T-helper 17 cell (primary cell): ENCODE results near the gene SLC23A1. TPM values are rescaled to one million over a fixed set of nuclear protein-coding genes. Genes with fewer than 3 reads are reported as not detected.
"Not testable (repeated sequence)": the region's sequence is repeated elsewhere in the genome, so short reads cannot be mapped to it uniquely, and the experiment has no call there.

Experiments used
- ATAC-seq: fragments of 150-1000 bp; cut with Tn5 transposase; 2 replicates; pipeline ENCODE4 v1.10.0; 2021; ENCODE audit warnings: mild to moderate bottlenecking, moderate library complexity
- DNase-seq, 3 donors: peaks; one replicate each; pipeline versions ENCODE4 v3.0.0 to v3.0.0-alpha.2; 2020 to 2021
- H3K9me3 ChIP-seq: one replicate; pipeline ENCODE4 v1.7.0; 2013; ENCODE audit warnings: low read length, mild to moderate bottlenecking; ENCODE audit not compliant: control insufficient read depth, poor library complexity, severe bottlenecking
- H3K27ac Mint-ChIP-seq: one replicate; pipeline ENCODE4 v1.8.0; 2022; ENCODE audit warnings: mild to moderate bottlenecking, moderate library complexity, mixed read lengths
- H3K27me3 Mint-ChIP-seq: one replicate; pipeline ENCODE4 v1.8.0; 2022; ENCODE audit warnings: mixed read lengths
- H3K36me3 Mint-ChIP-seq: one replicate; pipeline ENCODE4 v1.8.0; 2022; ENCODE audit warnings: low read depth, mixed read lengths
- H3K4me1 Mint-ChIP-seq: one replicate; pipeline ENCODE4 v1.8.0; 2022; ENCODE audit warnings: mild to moderate bottlenecking, mixed read lengths
- H3K4me3 Mint-ChIP-seq: one replicate; pipeline ENCODE4 v1.8.0; 2022; ENCODE audit warnings: mild to moderate bottlenecking, moderate library complexity, mixed read lengths
- total RNA-seq, 4 donors: library from RNA in 2 of 4; stranded (reverse) in 2 of 4; gene quantifications; one replicate each; pipeline ENCODE4 v1.2.3 and lab custom pipeline; 2022 to 2026

SLC23A1 gene
- total RNA-seq, 2 donors from 2014 or later: not detected

DNA sequence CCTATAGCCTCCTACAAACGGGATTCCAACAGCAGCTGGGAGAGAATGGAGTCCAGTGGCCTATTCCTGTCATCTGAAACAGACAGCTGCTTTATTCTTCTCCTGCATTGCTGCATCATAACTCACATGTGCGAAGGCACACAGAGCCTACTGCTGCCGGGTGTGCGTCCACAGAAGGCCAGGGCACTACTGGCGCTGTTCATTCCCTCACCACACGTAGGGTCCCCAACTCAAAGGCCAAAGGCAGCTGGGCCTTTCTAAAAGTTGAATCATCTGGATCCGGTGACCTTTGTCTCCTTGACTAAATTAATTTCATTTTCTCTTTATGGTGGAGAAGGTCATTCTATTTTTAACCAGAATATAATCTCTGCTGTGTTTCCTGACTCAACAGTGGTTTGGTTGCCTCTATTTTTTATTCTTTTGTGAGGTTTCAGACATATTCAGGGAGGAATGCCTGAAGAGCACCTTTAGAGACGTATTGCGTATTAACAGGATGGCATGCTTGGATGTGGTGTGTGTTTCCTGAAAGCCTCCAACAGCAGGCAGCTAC is 31.6 kb upstream of the SLC23A1 start:
- no peaks in the 10 kb centered on the region for H3K27me3 Mint-ChIP-seq
- peak overlapping the region; percentile 76 for H3K4me3 Mint-ChIP-seq
- no peaks in the 10 kb centered on the region for H3K9me3 ChIP-seq
- H3K36me3 Mint-ChIP-seq: peaks cover 3% of the 10 kb centered on the region
- H3K4me1 Mint-ChIP-seq: peaks cover 17% of the 10 kb centered on the region
- peak; percentile 84 for ATAC-seq
- DNase-seq: no peak
- peak overlapping the region; percentile 61 for H3K27ac Mint-ChIP-seq

DNA sequence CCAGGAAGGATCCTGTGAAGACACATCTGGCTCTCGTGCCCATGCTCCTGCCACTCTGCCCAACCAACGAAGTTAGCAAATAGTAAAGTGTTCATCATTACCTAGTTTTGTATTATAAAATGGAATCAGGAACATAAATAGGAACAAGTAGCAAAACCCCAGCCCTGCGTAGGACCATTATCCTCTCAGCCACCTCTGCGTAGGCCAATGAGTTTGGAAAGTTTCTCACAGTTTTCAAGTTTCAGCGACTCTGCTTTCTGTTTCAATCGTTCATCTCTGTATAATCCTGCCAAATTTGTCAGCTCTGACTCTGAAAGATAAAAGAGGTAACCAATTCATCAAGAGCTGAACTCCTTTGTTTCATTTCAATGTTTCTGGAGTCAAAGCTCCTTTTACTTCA is 30.9 kb upstream of the SLC23A1 start:
- H3K4me1 Mint-ChIP-seq: peaks cover 17% of the 10 kb centered on the region
- H3K4me3 Mint-ChIP-seq: peak overlapping the region; percentile 76
- H3K36me3 Mint-ChIP-seq: no peaks in the 10 kb centered on the region
- H3K27ac Mint-ChIP-seq: peak overlapping the region; percentile 61
- H3K9me3 ChIP-seq: no peaks in the 10 kb centered on the region
- no peaks in the 10 kb centered on the region for H3K27me3 Mint-ChIP-seq
- ATAC-seq (no peak), DNase-seq (no peak)

DNA sequence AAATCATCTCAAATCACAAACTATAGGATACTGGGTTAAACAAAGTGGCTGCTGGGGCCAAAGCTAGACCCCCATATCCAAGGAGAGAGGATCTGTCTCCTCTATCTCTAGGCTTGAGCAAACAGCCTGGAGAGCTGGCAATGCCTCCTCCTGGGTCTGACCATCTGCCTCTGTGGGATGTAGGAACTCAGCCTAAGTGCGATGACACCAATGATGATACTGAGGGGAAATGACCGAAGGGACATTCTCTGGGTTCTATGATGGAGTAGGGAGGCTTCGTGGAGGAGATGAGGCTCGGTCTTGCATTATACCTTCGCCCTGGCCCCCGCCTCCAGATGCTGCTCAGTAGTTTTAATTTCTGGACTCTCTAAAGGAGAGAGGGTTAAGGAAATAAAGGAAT is 30.1 kb upstream of the SLC23A1 start:
- Mint-ChIP-seq H3K27ac (no peak overlapping the region), H3K27me3 (no peaks in the 10 kb centered on the region)
- no peaks in the 10 kb centered on the region for H3K9me3 ChIP-seq

DNA sequence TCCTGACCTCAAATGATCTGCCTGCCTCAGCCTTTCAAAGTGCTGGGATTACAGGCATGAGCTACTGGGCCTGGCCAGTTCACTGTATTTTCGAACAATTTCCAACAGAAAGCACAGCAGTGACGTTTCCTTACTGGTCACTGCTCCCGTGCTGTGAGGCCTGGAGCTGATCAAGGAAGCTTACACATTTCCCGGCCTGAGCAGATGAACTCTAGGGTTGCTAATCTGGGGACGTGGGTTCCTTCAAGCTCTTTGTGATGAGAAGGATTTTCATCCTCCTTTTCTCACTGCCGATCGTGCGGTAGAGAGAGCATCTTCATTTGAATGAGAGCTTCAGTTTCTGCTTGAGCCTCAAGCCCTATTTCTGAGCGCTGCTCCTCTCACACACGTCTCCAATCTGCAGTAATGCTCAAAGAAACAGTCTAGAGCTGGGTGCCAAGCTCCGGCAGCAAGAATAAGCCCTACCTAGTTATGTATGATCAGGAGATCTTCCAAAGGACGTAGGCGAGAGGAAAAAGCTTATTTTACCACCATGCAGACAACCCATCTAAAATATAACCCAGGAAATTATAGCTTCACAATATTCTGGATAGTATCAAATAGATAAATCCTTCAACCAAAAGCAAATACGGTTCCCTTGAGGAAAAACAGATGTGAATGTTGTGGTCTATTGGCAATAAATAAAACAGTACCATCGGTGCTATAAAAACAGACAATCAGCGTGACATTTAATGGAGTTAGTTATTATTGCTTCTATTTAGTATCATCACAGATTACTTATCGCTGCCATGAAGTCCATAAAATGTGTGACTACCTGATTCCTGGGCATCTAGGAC is 28.1 kb upstream of the SLC23A1 start:
- Mint-ChIP-seq H3K27me3 (no peaks in the 10 kb centered on the region), H3K27ac (no peak overlapping the region), H3K36me3 (no peaks in the 10 kb centered on the region), H3K4me3 (no peak overlapping the region), H3K4me1 (peaks cover 18% of the 10 kb centered on the region)
- no peak for ATAC-seq
- DNase-seq: no peak
- no peaks in the 10 kb centered on the region for H3K9me3 ChIP-seq

More for the DNA sequence above, 30.1 kb upstream of the SLC23A1 start:
- no peaks in the 10 kb centered on the region for H3K36me3 Mint-ChIP-seq
- no peak overlapping the region for H3K4me3 Mint-ChIP-seq
- peaks cover 17% of the 10 kb centered on the region for H3K4me1 Mint-ChIP-seq
- DNase-seq (no peak), ATAC-seq (no peak)

DNA sequence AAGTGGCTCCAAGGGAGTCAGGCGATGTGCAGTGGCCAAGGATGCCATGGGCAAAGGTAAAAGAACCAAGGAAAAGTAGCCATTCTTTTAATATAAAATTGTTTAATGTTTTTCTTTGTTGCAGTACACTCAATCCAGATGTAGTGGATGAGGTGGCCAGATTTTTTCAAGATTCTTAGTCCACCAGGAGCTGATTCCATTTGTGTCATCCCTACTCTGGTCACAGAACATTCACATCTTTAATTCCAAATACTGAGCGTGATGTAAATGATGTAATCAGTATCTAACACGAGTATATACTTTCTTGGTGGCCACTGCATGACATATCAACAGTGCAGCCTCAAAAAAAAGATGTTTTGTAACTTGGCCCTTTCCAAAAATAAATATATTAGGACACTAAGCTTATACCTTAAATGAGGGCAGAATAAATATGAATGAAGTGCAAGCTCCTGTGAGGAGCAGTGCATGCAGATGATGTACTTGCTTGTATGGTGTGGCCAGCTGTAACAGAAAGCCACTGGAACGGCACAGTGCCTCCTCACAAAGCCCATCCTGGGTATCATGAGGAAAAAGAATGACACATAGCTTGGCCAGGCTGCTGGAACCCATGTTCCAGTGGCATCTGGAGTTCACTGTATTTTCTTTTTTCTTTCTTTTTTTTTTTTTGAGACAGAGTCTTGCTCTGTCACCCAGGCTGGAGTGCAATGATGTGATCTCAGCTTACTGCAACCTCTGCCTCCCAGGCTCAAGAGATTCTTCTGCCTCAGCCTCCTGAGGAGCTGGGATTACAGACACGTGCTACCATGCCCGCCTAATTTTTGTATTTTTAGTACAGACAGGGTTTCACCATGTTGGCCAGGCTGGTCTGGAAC is 27.3 kb upstream of the SLC23A1 start:
- H3K9me3 ChIP-seq: no peaks in the 10 kb centered on the region
- H3K27me3 Mint-ChIP-seq: no peaks in the 10 kb centered on the region
- H3K4me3 Mint-ChIP-seq: no peak overlapping the region
- ATAC-seq (no peak), DNase-seq (no peak)
- peaks cover 15% of the 10 kb centered on the region for H3K4me1 Mint-ChIP-seq
- H3K27ac Mint-ChIP-seq: no peak overlapping the region
- no peaks in the 10 kb centered on the region for H3K36me3 Mint-ChIP-seq

DNA sequence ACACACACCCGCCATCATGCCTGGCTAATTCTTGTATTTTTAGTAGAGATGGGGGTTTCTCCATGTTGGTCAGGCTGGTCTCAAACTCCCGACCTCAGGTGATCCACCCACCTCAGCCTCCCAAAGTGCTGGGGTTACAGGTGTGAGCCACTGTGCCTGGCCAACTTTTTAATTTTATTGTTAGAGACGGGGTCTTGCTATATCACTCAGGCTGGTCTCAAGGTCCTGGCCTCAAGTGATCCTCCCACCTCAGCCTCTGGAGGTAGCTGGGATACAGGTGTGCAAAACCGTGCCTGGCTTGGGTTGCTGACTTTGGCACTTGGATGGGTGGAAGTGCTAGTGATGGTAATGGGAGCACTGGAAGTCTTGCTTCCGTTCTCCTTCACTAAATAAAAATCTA is 26.0 kb upstream of the SLC23A1 start:
- H3K27me3 Mint-ChIP-seq, H3K4me3 Mint-ChIP-seq, H3K36me3 Mint-ChIP-seq, H3K9me3 ChIP-seq, H3K27ac Mint-ChIP-seq, DNase-seq, ATAC-seq: not testable (repeated sequence)
- H3K4me1 Mint-ChIP-seq: peaks cover 15% of the 10 kb centered on the region

DNA sequence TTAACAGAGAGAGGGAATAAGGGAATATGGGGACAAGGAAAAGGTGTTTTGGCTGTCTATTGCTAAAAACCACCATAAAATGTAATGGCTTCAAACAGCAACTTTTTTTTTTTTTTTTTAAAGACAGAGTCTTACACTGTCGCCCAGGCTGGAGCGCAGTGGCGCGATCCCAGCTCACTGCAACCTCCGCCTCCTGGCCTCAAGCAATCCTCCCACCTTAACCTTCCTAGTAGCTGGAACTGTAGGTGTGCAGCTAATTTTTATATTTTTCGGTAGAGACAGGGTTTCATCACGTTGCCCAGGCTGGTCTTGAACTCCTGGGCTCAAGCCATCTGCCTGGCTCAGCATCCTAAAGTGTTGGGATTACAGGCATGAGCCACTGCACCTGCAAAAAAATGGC is 25.1 kb upstream of the SLC23A1 start:
- Mint-ChIP-seq H3K27ac (no peak overlapping the region), H3K27me3 (no peaks in the 10 kb centered on the region), H3K4me3 (no peak overlapping the region), H3K4me1 (peaks cover 16% of the 10 kb centered on the region), H3K36me3 (no peaks in the 10 kb centered on the region)
- ATAC-seq (no peak), DNase-seq (no peak)
- no peaks in the 10 kb centered on the region for H3K9me3 ChIP-seq

DNA sequence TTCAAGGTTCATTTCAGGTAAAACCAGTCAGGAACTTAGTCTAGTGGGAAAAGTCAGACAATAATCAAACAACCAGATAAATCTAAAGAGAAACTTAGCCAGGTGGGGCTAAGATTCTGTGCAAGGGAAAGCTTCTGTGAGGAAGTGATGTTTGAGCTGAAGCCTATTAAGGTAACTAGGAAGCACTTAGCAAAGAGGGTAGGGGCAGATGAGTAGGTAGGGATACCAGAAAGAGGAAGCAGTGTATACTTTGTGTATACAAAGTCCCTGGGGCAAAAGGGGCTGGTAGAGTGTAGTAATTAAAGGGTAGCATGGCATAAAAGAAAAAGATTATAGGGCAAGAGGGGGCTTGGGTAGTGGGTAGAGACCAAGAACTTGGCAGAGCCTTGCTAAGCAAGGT is 24.4 kb upstream of the SLC23A1 start:
- peaks cover 22% of the 10 kb centered on the region for H3K4me1 Mint-ChIP-seq
- H3K27ac Mint-ChIP-seq: no peak overlapping the region
- H3K4me3 Mint-ChIP-seq: no peak overlapping the region
- no peaks in the 10 kb centered on the region for H3K9me3 ChIP-seq
- no peaks in the 10 kb centered on the region for H3K27me3 Mint-ChIP-seq
- DNase-seq (no peak), ATAC-seq (no peak)
- no peaks in the 10 kb centered on the region for H3K36me3 Mint-ChIP-seq

DNA sequence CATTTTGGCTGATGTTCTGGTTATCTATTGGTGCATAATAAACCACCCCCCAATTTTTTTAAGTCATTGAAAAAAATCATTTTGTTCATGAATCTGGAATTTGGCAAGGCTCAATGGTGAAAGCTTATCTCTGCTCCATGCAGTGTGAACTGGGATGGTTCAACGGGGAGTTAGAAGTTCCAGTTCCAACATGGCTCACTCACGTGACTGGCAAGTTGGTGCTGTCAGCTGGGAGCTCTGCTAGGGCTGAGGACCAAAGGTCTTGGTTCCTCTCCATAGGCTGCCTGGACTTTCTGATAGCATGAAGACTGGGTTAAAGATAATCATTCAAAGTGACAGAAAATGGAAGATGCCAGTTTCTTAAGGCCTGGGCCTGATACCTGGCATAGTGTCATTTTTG is 23.9 kb upstream of the SLC23A1 start:
- H3K9me3 ChIP-seq: no peaks in the 10 kb centered on the region
- Mint-ChIP-seq H3K27ac (no peak overlapping the region), H3K4me1 (peaks cover 25% of the 10 kb centered on the region), H3K36me3 (no peaks in the 10 kb centered on the region), H3K27me3 (no peaks in the 10 kb centered on the region), H3K4me3 (no peak overlapping the region)
- ATAC-seq (no peak), DNase-seq (no peak)

DNA sequence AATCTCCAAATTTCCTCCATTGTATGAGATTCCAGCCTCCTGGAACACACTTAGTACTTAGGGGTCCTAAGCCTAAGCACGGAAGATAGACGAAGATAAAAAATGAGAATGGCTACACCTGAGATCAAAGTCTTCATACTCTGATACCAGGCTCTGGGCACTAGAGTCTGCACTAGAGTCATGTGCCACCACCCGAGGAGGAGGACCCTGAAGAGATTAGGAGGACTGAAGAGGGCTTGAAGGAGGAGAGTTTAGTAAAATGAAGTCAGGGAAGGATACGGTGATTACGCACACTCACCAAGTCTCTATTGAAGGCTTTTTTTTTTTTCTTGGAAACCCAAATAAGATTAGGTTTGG is 21.4 kb upstream of the SLC23A1 start:
- no peak for DNase-seq
- Mint-ChIP-seq H3K4me1 (peaks cover 25% of the 10 kb centered on the region), H3K4me3 (peak overlapping the region; percentile 97), H3K27ac (peak overlapping the region; percentile 97), H3K27me3 (no peaks in the 10 kb centered on the region), H3K36me3 (no peaks in the 10 kb centered on the region)
- no peak for ATAC-seq
- no peaks in the 10 kb centered on the region for H3K9me3 ChIP-seq

DNA sequence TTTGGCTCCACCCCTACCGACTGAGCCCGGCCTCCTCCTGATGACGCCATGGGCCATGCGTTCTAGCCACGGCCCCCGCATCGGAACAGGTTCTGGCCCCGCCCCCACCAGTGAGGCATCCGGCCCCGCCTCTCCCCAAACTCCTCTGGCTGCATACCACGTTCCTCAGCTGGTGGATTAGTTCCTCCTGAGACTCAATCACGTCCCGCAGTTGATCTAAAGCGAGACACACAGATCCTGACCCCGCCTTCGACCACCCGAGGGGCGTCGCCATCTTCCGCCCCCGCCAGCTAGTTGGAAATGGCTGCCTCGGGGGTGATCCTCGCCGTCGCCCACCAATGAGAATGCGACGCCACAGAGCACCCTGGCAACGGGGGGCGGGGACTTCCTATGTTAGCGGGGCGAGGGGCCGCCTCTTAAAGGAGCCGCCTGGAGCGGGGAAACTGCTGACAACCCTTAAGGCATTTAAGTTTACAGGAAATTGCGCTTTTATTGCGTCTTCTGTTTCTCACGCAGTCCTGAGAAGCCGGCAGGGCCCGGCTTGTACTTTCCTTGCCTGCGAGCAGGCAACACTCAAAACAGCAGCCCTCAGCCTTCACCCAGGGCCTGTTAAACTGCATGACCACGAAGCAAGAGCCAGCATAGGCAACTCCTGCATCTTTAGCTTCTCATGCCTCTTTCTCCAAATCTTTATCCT is 20.8 kb upstream of the SLC23A1 start, which contains the start of gene SPATA24:
Gene SPATA24, minus strand, starts transcription at position 303 of the 697 bp plus-strand sequence. Its CDS starts 29 bp downstream, at position 274.
- Mint-ChIP-seq H3K4me1 (peaks cover 25% of the 10 kb centered on the region), H3K27me3 (no peaks in the 10 kb centered on the region), H3K4me3 (peak within 1 kb of the TSS; percentile 97), H3K27ac (peak within 1 kb of the TSS; percentile 97), H3K36me3 (no peaks in the 10 kb centered on the region)
- DNase-seq: peak; percentile 91 to 96 (median 93)
- no peaks in the 10 kb centered on the region for H3K9me3 ChIP-seq
- ATAC-seq: peak; percentile 93

DNA sequence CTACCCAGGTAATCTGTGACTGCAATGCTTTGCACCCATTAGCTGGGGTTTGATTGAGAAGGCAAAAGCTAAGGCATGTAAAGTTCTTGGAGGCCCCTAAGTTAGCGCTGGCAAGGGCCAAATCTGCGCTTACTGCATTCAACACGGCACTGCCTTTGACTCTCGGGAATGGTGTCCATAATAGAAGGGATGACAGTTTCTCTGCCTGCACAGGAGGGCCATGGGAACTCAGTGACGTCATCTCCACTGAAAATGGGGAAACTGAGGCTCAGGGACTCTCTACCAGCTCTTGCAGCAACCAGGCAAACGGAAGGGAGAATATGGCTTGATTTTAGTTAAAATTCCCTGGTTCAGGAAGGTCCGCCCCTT is 20.3 kb upstream of the SLC23A1 start:
- Mint-ChIP-seq H3K27me3 (no peaks in the 10 kb centered on the region), H3K4me1 (peaks cover 25% of the 10 kb centered on the region), H3K27ac (peak overlapping the region; percentile 97), H3K36me3 (no peaks in the 10 kb centered on the region), H3K4me3 (peak overlapping the region; percentile 97)
- DNase-seq: no peak
- H3K9me3 ChIP-seq: no peaks in the 10 kb centered on the region
- no peak for ATAC-seq
